Stimulated activated naive B cell treated with anti-CD40 and anti-IgM and Interleukin-4, amounts not matched to agents 10 μg/mL and 1 μg/mL and 100 μg/mL, for 72 hours (primary cell): Measurements from ENCODE around the gene NIPSNAP2.
"Not testable (repeated sequence)": the region's sequence is repeated elsewhere in the genome, so short reads cannot be mapped to it uniquely, and the experiment has no call there.

Experiments
- ATAC-seq, 2 donors: fragments of 150-1000 bp; cut with Tn5 transposase; replicated peaks; 2 replicates each; pipeline ENCODE4 v1.10.0; 2021; ENCODE audit warnings: moderate library complexity in 1 of 2
- DNase-seq: peaks from one replicate; pipeline ENCODE4 v3.0.0; 2021
- H3K27ac Mint-ChIP-seq: one replicate; pipeline ENCODE4 v1.8.0; 2022; ENCODE audit warnings: mild to moderate bottlenecking, mixed read lengths
- H3K27me3 Mint-ChIP-seq, 2 donors: one replicate each; pipeline ENCODE4 v1.8.0; 2022; ENCODE audit warnings: mixed read lengths in 2 of 2
- H3K36me3 Mint-ChIP-seq, 2 donors: one replicate each; pipeline ENCODE4 v1.8.0; 2022; ENCODE audit warnings: mixed read lengths in 2 of 2, mild to moderate bottlenecking in 1 of 2
- H3K4me1 Mint-ChIP-seq, 2 donors: one replicate each; pipeline ENCODE4 v1.8.0; 2022; ENCODE audit warnings: mixed read lengths in 2 of 2, mild to moderate bottlenecking in 1 of 2
- H3K4me3 Mint-ChIP-seq, 2 donors: one replicate each; pipeline ENCODE4 v1.8.0; 2022; ENCODE audit warnings: mild to moderate bottlenecking in 2 of 2, mixed read lengths in 2 of 2, moderate library complexity in 1 of 2
- H3K9me3 Mint-ChIP-seq, 2 donors: one replicate each; pipeline ENCODE4 v1.8.0; 2022; ENCODE audit warnings: mixed read lengths in 2 of 2, mild to moderate bottlenecking in 1 of 2

Gene NIPSNAP2

GRCh38 chr7:56046721-56047445 lies 82.5 kb downstream of the NIPSNAP2 start:
- no peak overlapping the region for H3K4me3 Mint-ChIP-seq
- peaks cover 6 to 14% of the 10 kb centered on the region in 2 donors for H3K4me1 Mint-ChIP-seq
- no peak for DNase-seq
- no peak overlapping the region for H3K27ac Mint-ChIP-seq
- no peaks in the 10 kb centered on the region for H3K27me3 Mint-ChIP-seq
- H3K36me3 Mint-ChIP-seq, result peaks cover 9 to 15% of the 10 kb centered on the region in 2 donors
- ATAC-seq, result no peak
- no peaks in the 10 kb centered on the region for H3K9me3 Mint-ChIP-seq

- not testable (repeated sequence) for ATAC-seq, H3K36me3 Mint-ChIP-seq, H3K27ac Mint-ChIP-seq, H3K27me3 Mint-ChIP-seq, H3K9me3 Mint-ChIP-seq, H3K4me3 Mint-ChIP-seq, DNase-seq
- peaks cover 6 to 14% of the 10 kb centered on the region in 2 donors for H3K4me1 Mint-ChIP-seq
Observed at GRCh38 chr7:56047446-56048116, 83.2 kb downstream of the NIPSNAP2 start.

- Mint-ChIP-seq H3K36me3 (peaks cover 6 to 7% of the 10 kb centered on the region in 2 donors), H3K9me3 (no peaks in the 10 kb centered on the region), H3K27me3 (no peaks in the 10 kb centered on the region), H3K4me3 (no peak overlapping the region), H3K27ac (no peak overlapping the region), H3K4me1 (peaks cover 6 to 15% of the 10 kb centered on the region in 2 donors)
- ATAC-seq (no peak), DNase-seq (no peak)
Observed at GRCh38 chr7:56048245-56048644, 83.9 kb downstream of the NIPSNAP2 start.

GRCh38 chr7:56048763-56049162 lies 84.4 kb downstream of the NIPSNAP2 start:
- ATAC-seq, H3K27me3 Mint-ChIP-seq, H3K27ac Mint-ChIP-seq, H3K4me3 Mint-ChIP-seq, DNase-seq, H3K9me3 Mint-ChIP-seq: not testable (repeated sequence)
- Mint-ChIP-seq H3K36me3 (peaks cover 9 to 10% of the 10 kb centered on the region in 2 donors), H3K4me1 (peaks cover 8 to 20% of the 10 kb centered on the region in 2 donors)
